GM18519 (cell line): Measurements from ENCODE around the gene AGO4.
"Not testable (repeated sequence)": the region's sequence is repeated elsewhere in the genome, so short reads cannot be mapped to it uniquely, and the experiment has no call there.

Source experiments
- ATAC-seq: cut with Tn5 transposase; IDR thresholded peaks from one replicate; pipeline ENCODE4 v1.9.1; 2021; ENCODE audit warnings: mild to moderate bottlenecking, moderate library complexity; ENCODE audit not compliant: unreplicated experiment, low FRiP score

Gene AGO4

DNA sequence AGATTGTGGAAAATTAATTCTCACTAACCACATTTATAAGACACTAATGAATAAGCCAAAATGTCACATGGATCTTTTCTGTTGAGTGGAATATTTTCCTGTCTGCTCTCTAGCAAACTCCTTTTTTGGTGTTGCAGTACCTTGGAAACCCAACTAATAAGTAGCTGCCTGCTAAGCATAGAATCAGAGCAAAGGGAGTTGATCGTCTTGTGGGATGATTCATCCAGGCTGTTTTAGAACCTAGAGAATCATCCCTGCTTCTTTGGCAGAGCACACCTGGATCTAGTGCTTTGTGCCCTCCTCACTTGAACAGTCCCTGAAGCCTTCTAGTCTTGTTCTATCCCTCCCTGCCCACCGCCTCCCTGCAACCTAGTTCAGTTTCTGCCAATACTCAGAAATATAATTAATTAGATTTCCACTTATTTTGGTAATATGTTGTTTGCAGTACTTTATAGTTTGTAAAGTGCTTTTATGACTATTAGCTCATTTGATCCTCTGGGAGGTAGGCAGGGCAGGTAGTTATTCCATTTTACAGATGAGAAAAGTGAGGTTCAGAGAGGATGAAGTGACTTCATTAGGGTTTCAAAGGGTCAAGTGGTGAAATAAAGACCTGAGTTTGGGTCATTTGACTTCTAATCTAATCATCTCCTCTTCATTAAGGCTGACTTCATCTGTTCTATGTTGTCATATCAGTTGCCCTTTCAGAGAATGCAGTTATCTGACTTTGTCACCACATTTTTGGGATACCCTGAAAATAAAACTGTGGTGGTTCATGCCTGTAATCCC, 2.5 kb downstream of the AGO4 start:
- no peak for ATAC-seq

DNA sequence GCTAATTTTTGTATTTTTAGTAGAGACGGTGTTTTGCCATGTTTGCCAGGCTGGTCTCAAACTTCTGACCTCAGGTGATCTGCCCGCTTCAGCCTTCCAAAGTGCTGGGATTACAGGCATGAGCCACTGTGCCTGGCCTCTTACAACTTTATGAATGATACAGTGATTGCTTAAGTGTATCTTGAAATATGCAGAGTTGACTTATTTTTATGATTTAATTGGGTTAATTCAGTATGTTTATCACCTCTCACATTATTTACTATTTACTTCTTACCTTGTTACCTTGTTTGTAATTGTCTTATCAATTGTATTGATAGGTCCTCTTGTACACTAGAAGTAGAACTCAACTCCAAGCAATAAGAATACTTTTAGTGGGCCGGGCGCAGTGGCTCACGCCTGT, 4.9 kb downstream of the AGO4 start:
- ATAC-seq = not testable (repeated sequence)

DNA sequence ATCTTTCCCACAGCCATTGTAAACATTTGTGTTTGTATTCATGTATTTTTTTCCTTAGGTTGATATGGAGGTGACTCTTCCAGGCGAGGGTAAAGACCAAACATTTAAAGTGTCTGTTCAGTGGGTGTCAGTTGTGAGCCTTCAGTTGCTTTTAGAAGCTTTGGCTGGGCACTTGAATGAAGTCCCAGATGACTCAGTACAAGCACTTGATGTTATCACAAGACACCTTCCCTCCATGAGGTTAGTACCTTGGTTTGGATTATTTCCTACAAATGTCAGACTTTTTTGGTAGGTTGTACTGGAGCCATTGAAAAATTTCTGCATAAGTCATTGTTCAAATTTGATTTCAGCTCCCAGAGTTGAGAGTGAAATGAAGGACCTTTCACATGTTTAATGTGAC, 17.4 kb downstream of the AGO4 start:
- ATAC-seq = no peak

DNA sequence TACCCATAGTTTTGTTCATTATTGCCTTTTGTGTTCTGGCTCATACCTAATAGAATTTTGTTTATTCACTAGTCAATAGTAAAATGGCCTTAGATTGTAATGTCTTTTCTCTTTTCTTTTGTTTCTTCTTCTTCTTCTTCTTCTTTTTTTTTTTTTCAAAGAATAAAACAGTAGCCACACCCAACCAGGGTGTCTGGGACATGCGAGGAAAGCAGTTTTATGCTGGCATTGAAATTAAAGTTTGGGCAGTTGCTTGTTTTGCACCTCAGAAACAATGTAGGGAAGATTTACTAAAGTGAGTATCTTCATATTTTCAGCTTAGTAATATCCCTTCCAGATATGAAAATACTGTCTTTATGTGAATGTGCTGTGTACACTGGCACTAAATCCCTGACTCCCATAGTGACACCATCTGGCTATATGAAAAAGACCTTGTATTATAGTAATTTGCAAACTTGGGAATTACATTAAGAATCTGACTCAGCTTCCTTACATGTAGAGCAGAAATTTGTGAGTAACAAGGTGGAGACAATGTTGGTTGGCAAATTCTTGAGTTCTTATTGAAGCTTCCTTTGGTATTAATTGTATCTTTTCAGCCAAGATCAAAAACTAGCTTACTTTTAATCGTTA, 24.6 kb downstream of the AGO4 start:
- no peak for ATAC-seq

DNA sequence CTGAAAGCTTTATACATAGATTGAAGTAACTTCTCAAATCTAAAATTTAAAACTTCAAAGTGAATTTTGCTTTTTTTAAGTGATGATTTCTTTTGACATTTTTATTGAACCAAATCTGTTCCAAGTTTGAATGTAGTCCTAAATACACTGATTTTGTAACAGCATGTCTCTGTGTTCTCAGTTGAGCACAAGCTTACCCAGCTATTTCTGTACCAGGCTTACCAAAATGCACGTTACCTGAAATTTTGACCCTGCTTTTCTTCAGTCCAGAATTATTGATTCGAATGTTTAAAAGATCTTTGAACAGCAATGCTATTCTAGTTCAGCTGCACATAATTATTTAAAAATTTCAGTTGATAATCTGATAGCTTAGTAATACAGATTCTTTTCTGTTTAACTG, 25.6 kb downstream of the AGO4 start:
- ATAC-seq = no peak

DNA sequence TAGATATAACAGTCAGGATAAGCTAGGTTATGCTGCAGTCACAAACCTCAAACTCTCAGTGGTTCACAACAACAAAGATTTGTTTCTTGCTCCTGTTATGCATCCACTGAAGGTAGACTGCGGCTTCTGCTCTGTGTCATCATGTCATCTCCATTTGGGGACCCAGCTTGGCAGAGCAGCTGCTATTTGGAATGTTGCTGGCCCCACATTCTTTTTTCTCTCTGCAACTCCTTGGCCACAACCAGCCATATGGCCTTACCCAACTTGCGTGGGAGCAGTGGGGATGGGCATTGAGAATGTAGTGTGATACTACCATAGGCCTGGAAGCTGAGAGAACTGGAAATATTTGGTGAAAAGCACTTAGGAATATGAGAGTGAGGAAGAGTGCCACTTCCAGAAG, 26.4 kb downstream of the AGO4 start:
- no peak for ATAC-seq

DNA sequence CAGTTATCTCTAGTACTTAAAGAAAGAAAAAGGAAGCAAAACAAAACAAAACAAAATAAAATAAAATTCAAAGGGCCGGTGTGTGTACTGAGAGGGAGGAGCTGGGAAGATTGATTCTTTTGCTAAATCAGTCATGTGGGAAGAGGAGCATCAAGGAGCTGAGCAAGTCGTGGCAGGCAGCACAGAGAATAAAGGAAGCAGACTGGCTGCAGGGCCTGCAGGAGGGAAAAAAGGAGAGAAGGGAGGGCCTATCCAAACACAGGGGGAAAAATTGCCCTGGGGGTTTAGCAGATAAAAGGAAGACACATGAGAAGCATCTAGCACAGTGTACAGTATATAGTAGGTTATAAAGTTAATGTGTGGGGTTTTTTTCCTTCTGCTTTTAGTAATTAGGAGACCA, 27.6 kb downstream of the AGO4 start:
- no peak for ATAC-seq

DNA sequence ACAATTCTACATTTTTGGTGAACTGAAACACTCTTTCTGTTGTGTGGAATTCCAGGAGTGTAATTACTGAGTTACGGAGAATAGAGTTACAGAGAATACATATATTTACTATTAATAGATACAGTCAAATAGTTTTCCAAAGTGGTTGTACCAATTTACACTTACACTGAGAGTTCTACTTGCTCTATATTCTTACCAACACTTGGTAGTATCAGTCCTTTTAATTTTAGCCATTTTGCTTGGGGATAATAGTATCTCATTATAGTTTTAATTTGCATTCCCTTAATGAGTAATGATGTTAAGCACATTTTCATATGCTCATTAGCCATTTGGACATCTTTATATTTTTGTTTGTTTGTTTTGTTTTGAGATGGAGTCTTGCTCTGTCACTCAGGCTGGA, 28.9 kb downstream of the AGO4 start:
- ATAC-seq = no peak

DNA sequence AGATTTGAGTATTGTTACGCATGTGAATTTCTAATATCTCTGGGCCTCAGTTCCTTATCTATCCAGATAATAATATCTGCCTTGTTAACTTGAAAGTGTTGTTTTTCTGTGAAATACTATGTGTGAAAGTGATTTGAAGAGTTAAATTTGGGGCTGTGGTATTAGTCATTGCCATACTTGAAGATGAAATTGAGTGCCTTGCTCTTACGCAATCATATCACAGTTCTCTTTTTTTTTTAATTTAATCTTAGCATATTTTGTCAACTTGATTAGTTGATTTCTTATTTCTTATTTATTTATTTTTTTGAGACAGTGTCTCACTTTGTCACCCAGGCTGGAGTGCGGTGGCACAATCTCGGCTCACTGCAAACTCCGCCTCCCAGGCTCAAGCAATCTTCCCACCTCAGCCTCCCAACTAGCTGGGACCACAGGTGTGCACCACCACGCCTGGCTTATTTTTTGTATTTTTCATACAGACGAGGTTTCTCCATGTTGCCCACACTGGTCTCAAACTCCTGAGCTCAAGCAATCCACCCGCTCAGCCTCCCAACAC, 31.0 kb downstream of the AGO4 start:
- ATAC-seq = no peak

DNA sequence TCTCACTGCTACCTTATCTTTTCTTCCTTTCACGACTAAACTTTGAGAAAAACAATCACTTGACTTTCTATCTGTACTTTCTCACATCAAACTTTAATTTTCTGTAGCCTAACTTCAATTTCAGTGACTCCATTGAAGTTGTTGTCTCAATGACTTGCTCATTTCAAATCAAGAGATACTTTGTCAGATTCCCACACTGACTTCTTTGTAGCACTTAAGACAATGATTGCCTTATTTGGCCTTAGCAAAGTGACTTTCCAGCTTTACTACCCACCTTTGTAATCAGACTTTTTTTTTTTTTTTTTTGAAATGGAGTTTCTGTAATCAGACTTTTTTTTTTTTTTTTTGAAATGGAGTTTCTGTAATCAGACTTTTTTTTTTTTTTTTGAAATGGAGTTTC, 37.0 kb downstream of the AGO4 start:
- ATAC-seq = no peak

DNA sequence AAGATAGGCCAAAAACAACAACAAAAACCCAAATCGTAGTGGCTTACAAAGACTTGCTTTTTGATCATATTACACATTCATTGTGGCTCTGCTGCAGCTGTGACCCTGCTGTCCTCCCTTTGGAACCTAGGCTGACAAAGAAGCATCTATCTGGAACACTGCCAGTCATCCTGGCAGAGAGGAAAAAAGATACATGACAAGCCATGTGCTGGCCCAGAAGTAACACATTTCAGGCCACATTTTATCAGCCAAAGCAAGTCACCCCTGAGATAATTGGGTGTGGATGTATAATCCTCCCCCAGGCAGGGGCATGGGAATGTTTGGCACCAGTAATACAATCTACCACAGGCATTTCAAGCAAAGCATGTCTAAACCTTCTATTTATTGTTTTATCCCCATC, 38.0 kb downstream of the AGO4 start:
- no peak for ATAC-seq

DNA sequence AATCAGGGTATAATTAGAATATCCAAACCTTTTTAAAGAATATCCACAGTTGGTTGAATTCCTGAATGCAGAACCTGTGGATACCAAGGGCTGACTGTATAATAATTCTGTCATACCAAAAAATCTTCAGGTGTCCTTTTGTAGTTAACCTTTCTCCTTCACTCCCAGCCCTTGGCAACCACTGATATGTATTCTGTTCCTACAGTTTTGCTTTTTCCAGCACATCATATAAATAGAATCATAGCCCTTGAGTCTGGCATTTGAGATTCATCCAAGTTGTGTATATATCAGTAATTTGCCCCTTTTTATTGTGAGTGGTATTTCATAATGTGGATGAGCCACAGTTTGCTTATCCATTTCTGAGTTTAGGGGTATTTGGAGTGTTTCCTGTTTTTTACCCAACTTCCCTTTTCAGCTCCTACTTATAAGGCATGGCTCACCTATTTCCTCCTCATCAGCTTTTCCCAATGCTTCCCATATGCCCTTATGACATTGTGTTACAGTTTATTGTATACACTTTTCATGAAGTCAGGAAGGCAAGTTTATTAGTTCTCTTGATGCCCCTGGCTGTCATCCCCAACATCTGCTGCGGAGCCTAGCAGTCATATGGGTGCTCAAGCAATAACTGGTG, 40.2 kb downstream of the AGO4 start:
- no peak for ATAC-seq

DNA sequence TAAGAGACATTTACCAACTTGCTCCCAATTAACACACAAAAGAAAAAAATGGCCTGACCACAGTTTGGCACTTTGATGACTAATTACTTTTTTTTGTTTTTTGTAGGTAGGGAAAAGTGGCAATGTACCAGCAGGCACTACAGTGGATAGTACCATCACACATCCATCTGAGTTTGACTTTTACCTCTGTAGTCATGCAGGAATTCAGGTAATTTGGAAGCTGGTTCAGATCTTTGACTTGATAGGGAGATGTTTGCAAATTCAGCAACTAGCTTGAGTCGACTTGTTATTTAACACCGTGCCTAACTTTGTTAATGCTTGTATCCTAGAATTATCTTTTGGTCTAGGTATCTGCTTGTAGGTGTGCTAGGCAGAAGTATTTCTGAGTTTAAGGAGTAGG, 42.2 kb downstream of the AGO4 start:
- no peak for ATAC-seq

DNA sequence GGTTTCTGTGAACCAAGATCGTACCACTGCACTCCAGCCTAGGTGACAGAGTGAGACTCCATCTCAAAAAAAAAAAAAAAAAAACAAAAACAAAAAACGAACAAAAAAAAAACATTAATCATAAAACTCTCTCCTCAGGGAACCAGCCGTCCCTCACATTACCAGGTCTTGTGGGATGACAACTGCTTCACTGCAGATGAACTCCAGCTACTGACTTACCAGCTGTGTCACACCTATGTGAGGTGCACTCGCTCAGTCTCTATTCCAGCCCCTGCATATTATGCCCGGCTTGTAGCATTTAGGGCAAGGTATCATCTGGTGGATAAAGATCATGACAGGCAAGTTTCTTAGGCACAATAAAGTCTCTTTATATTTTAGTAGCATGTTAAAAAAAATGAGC, 42.9 kb downstream of the AGO4 start:
- no peak for ATAC-seq

DNA sequence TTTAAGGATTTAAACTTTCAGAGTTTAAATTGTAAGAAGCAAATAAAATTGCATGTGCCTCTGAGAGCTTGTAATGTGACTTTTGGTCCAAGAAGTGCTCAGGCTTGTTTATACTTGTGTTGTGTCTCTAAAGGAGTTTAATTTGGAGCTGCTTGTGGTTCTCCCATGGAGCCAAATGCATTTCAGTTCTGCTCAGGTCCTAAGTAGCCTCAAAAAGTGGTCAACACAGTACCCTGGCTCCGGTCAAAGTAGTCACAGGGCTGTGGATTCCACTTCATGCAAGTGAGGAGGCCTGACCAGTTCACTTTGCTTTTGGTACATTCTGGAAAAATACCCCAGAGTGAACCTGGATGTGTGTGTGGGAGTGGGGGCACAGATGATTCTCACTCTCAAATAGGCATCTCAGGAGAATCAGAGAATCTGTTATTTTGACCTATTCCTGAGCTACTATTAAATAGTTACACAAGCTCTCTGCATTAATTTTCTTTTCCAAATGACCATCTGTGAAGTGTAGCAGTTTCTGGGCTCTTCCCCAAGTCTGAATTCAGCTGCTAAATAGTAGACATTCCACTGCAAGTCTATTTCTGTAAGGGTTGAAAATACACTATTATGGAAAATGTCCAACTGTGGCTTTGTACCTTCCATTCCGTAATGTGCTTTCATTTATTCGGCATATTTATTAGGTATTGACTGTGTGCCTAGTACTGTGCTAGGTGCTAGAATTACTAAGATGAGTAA, 43.5 kb downstream of the AGO4 start:
- no peak for ATAC-seq

DNA sequence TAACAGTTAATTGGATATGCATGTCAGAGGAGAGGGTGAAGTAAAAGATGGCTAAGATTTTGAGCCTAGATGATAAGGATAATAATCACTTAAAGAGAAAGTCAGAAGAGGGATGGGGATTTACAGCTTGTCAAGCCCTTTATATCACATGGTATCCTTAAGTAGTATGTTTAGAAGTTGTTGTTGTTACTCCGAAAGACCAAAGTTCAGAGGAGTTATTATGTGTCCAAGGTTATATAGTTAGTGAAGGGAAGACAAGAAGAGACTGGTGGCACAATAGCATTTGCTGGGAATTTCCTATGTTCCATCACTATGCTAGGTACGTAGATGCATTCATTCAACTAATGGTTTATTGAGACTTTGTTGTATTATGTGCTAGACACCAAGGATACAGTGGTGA, 44.4 kb downstream of the AGO4 start:
- no peak for ATAC-seq

DNA sequence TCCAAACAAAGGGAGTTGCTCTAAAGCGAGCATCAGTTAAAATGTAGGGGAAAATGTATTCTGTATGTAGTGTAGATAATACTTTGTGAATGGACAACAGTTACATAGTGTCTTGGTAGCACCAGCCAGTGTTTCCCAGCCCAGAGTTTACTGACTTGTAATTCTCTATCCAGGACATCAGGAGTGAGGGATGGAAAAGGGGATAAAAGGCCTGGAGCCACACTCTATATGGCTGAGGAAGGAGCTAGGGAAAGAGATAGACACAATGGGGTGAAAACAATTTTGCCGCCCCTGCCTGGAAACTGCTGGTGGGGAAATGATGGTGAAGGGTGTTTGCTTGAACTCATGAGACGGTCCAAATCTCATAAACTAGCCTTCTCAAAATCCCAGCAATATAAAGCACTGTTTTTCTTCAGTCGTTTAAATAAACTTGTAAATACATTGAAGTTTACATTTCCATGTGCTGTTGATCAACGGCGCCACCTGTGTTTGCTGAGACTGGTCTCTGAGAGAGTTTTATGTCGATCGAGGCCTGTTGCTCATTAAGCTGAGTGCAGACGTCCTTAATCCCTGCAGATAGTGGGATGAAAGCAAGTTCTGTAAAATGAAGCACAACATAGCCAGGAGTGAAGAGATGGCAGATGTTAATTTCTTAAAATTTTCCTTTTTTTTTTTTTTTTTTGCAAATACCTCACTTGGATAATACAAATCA, 47.3 kb downstream of the AGO4 start:
- no peak for ATAC-seq

DNA sequence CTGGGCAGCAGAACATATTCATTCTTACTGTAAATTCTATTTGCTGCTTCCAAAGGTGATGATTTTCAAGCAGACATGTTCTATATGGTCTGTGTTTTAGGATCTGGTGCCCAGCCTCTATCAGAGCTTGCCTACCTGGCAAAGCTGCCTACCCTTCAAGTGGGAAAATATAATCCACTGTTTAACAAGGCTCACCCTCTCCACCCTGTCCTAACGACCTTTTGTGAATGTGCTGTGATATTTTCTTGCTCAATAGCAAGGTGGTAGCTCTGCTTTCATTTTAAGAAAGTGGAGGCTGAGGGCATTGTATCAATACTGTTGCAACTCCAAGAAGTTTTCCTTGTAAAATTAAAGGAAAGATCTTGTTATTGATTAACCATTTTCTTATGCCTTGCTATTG, 49.1 kb downstream of the AGO4 start:
- ATAC-seq = no peak

DNA sequence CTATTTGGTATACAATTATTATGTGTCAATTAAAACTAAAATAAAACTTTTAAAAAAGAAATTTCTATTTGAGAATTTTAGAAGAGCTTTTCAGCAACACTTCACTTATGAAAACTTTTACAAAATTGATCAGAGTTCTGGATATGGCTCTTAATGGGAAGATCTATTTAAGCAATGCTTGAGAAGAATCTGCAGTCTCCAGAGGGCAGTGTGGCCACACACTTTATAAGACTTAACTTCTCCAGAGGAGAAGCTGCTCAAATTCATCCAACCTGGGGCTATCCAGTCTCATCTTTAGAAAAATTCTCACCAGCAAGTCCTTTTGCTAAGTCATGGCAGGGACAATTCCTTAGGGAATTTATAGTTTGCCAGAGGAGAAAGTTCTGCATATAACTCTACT, 50.0 kb downstream of the AGO4 start:
- ATAC-seq = no peak

DNA sequence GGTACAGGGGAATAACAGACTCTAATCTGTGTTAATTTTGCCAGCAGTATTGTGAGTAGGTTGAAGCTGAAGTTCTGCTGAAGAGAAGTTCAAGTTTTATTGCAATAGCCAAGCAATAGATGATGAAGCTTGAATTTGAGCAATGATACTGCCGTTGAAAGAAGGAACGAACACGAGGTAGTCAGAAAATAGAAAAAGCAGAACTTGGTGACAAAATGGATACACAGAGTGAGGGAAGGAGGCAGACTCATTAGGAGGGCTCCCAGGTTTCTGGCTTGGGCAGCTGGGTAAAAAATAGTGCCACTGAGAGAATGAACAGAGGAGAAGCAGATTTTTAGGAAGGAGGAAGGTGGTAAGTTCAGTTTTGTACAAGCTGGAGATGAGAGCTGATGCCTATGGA, 52.9 kb downstream of the AGO4 start:
- no peak for ATAC-seq
